ENCODE results near the gene LEPROT.

DNA sequence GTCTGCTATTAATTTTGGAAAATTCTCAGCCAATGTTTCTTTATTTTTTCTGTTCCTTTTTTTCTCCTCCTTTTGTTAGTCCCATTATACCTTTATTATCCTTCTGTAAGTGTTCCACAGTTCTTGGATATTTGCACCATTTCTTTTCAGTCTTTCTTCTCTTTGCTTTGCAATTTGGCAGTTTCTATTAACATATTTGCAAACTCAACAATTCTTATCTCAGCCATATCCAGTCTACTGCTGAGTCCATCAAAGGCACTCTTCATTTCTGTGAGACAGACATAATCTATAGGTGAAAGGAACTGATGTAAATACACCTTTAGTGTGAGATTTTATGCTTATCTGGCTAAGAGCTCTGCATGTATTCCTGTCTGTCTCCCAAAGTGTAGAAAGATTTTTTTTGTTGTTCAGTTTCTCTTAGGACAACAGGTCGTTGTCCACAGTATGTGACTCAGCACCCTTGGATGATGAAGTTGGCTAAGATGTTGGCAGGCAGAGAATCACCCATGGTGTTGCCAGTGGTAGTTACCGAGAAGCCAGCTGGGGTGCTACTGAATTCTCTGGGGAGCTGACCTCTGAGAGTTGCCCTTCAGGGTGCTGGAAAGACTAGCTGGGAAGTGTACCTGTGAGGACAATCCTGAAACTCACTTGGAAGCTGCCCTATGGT is 38.4 kb downstream of the LEPROT start:
- TF ChIP-seq CHD2 (IDR thresholded peaks at IDR 0.05; ENCODE audit: low read length): no peak
- TF ChIP-seq EP300 (IDR thresholded peaks at IDR 0.05; ENCODE audit: borderline replicate concordance in 1 of 2, low read depth in 2 of 2, low read length in 2 of 2): no peak
- no peak for TF ChIP-seq RAD21 (IDR thresholded peaks at IDR 0.05 in 1 of 2, conservative IDR thresholded peaks at IDR 0.05 in 1 of 2; ENCODE audit: low read depth in 2 of 2, low read length in 2 of 2)
- TF ChIP-seq, protein P1, sequence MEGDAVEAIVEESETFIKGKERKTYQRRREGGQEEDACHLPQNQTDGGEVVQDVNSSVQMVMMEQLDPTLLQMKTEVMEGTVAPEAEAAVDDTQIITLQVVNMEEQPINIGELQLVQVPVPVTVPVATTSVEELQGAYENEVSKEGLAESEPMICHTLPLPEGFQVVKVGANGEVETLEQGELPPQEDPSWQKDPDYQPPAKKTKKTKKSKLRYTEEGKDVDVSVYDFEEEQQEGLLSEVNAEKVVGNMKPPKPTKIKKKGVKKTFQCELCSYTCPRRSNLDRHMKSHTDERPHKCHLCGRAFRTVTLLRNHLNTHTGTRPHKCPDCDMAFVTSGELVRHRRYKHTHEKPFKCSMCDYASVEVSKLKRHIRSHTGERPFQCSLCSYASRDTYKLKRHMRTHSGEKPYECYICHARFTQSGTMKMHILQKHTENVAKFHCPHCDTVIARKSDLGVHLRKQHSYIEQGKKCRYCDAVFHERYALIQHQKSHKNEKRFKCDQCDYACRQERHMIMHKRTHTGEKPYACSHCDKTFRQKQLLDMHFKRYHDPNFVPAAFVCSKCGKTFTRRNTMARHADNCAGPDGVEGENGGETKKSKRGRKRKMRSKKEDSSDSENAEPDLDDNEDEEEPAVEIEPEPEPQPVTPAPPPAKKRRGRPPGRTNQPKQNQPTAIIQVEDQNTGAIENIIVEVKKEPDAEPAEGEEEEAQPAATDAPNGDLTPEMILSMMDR (IDR thresholded peaks at IDR 0.05; ENCODE audit: control extremely low read depth in 1 of 3, insufficient read depth in 1 of 3, low read depth in 1 of 3, low read length in 3 of 3): no peak
- TF ChIP-seq SP2 (IDR thresholded peaks at IDR 0.05; ENCODE audit: low read length): no peak

All from H1 (cell line).